Inferior parietal cortex (tissue), 1 donor: Measurements from ENCODE around the gene CC2D1A.

Source experiments
- DNase-seq: peaks from one replicate; pipeline ENCODE4 v3.0.0-alpha.2; 2016; ENCODE audit errors: extremely low spot score

The CC2D1A gene

GRCh38 chr19:13905634-13906520, at the start of gene CC2D1A, which contains the start of gene BRME1:
TSS of gene CC2D1A (plus strand) at chr19:13906201. CDS start at chr19:13906442, 241 bp downstream.
TSS of gene BRME1 (minus strand) at chr19:13906117. CDS start at chr19:13904892, 1,225 bp downstream.
- DNase-seq: peak; percentile 91

GRCh38 chr19:13856497-13856896, 49.5 kb upstream of the CC2D1A start:
- no peak for DNase-seq

GRCh38 chr19:13859361-13859880, 46.6 kb upstream of the CC2D1A start:
- no peak for DNase-seq

- no peak for DNase-seq
These were observed 45.2 kb upstream of the CC2D1A start for GRCh38 chr19:13860679-13861391.

GRCh38 chr19:13861392-13861713, 44.6 kb upstream of the CC2D1A start:
- DNase-seq: no peak

GRCh38 chr19:13861714-13862531, 44.1 kb upstream of the CC2D1A start:
- peak; percentile 92 for DNase-seq

- no peak for DNase-seq
These were observed 41.8 kb upstream of the CC2D1A start for GRCh38 chr19:13864046-13864666.

GRCh38 chr19:13864667-13865570, 41.1 kb upstream of the CC2D1A start:
- no peak for DNase-seq

- no peak for DNase-seq
These were observed 40.2 kb upstream of the CC2D1A start for GRCh38 chr19:13865571-13866462.

- no peak for DNase-seq
These were observed 39.4 kb upstream of the CC2D1A start for GRCh38 chr19:13866463-13867046.

- no peak for DNase-seq
These were observed 37.3 kb upstream of the CC2D1A start for GRCh38 chr19:13868663-13869062.

- DNase-seq: no peak
These were observed 36.7 kb upstream of the CC2D1A start for GRCh38 chr19:13869281-13869680.

GRCh38 chr19:13870873-13871272, 35.1 kb upstream of the CC2D1A start:
- no peak for DNase-seq

- DNase-seq: no peak
These were observed 33.7 kb upstream of the CC2D1A start for GRCh38 chr19:13872339-13872694.

GRCh38 chr19:13872695-13873389, 33.2 kb upstream of the CC2D1A start:
- no peak for DNase-seq

- no peak for DNase-seq
These were observed 32.0 kb upstream of the CC2D1A start for GRCh38 chr19:13873834-13874515.

GRCh38 chr19:13875824-13876223, 30.2 kb upstream of the CC2D1A start:
- no peak for DNase-seq

- DNase-seq: no peak
These were observed 29.2 kb upstream of the CC2D1A start, which contains the start of gene NANOS3 for GRCh38 chr19:13876834-13877233. TSS of gene NANOS3 (plus strand) at chr19:13877134. CDS start at chr19:13877249, 115 bp downstream.
